ENCODE measurements around the gene SMAD5.

SMAD5 gene

GRCh38 chr5:136203303-136203922 lies 70.8 kb downstream of the SMAD5 start:
- H3K79me2 ChIP-seq, result no peaks in the 10 kb centered on the region
- H3K27me3 ChIP-seq (ENCODE audit: control insufficient read depth, insufficient read depth, low read length), result no peaks in the 10 kb centered on the region
- H3K4me2 ChIP-seq (ENCODE audit: low read length), result no peak overlapping the region
- H3K4me3 ChIP-seq (ENCODE audit: low read depth, low read length), result no peak overlapping the region
- TF ChIP-seq CTCF (IDR thresholded peaks at IDR 0.05), result no peak
- no peaks in the 10 kb centered on the region for H3K4me1 ChIP-seq
- H3K27ac ChIP-seq, result no peak overlapping the region
- no peaks in the 10 kb centered on the region for H3K9me3 ChIP-seq (ENCODE audit: control insufficient read depth, low read length)
- no peak overlapping the region for H3K9ac ChIP-seq
- no peaks in the 10 kb centered on the region for H3K36me3 ChIP-seq (ENCODE audit: control insufficient read depth, insufficient read depth, low read length)
- no peak overlapping the region for H2AFZ ChIP-seq

- TF ChIP-seq CTCF (IDR thresholded peaks at IDR 0.05), result no peak
- H3K9ac ChIP-seq, result no peak overlapping the region
- no peak overlapping the region for H3K4me2 ChIP-seq (ENCODE audit: low read length)
- H3K4me3 ChIP-seq (ENCODE audit: low read depth, low read length), result no peak overlapping the region
- no peaks in the 10 kb centered on the region for H3K36me3 ChIP-seq (ENCODE audit: control insufficient read depth, insufficient read depth, low read length)
- no peak overlapping the region for H3K27ac ChIP-seq
- no peak overlapping the region for H2AFZ ChIP-seq
- no peaks in the 10 kb centered on the region for H3K79me2 ChIP-seq
- H3K9me3 ChIP-seq (ENCODE audit: control insufficient read depth, low read length), result no peaks in the 10 kb centered on the region
- no peaks in the 10 kb centered on the region for H3K27me3 ChIP-seq (ENCODE audit: control insufficient read depth, insufficient read depth, low read length)
- no peaks in the 10 kb centered on the region for H3K4me1 ChIP-seq
Observed at GRCh38 chr5:136205061-136205702, 72.5 kb downstream of the SMAD5 start.

- no peak overlapping the region for H3K4me3 ChIP-seq (ENCODE audit: low read depth, low read length)
- H3K4me2 ChIP-seq (ENCODE audit: low read length), result no peak overlapping the region
- no peak for TF ChIP-seq CTCF (IDR thresholded peaks at IDR 0.05)
- no peaks in the 10 kb centered on the region for H3K79me2 ChIP-seq
- no peaks in the 10 kb centered on the region for H3K9me3 ChIP-seq (ENCODE audit: control insufficient read depth, low read length)
- H3K36me3 ChIP-seq (ENCODE audit: control insufficient read depth, insufficient read depth, low read length), result no peaks in the 10 kb centered on the region
- H3K27me3 ChIP-seq (ENCODE audit: control insufficient read depth, insufficient read depth, low read length), result no peaks in the 10 kb centered on the region
- no peaks in the 10 kb centered on the region for H3K4me1 ChIP-seq
- H2AFZ ChIP-seq, result no peak overlapping the region
- H3K9ac ChIP-seq, result no peak overlapping the region
- H3K27ac ChIP-seq, result no peak overlapping the region
Observed at GRCh38 chr5:136205941-136206340, 73.3 kb downstream of the SMAD5 start.

- no peak overlapping the region for H2AFZ ChIP-seq
- H3K27ac ChIP-seq, result no peak overlapping the region
- H3K36me3 ChIP-seq (ENCODE audit: control insufficient read depth, insufficient read depth, low read length), result no peaks in the 10 kb centered on the region
- no peak for TF ChIP-seq CTCF (IDR thresholded peaks at IDR 0.05)
- no peak overlapping the region for H3K4me3 ChIP-seq (ENCODE audit: low read depth, low read length)
- H3K4me1 ChIP-seq, result no peaks in the 10 kb centered on the region
- no peak overlapping the region for H3K4me2 ChIP-seq (ENCODE audit: low read length)
- H3K9ac ChIP-seq, result no peak overlapping the region
- H3K79me2 ChIP-seq, result no peaks in the 10 kb centered on the region
- H3K9me3 ChIP-seq (ENCODE audit: control insufficient read depth, low read length), result no peaks in the 10 kb centered on the region
- H3K27me3 ChIP-seq (ENCODE audit: control insufficient read depth, insufficient read depth, low read length), result no peaks in the 10 kb centered on the region
Observed at GRCh38 chr5:136206361-136206760, 73.7 kb downstream of the SMAD5 start.

- Histone ChIP-seq H3K27ac (no peak overlapping the region), H2AFZ (no peak overlapping the region)
- no peak for TF ChIP-seq CTCF (IDR thresholded peaks at IDR 0.05)
Observed at GRCh38 chr5:136207631-136208030, 75.0 kb downstream of the SMAD5 start.

More at GRCh38 chr5:136207631-136208030, 75.0 kb downstream of the SMAD5 start:
- Histone ChIP-seq H3K9ac (no peak overlapping the region), H3K79me2 (no peaks in the 10 kb centered on the region), H3K4me2 (ENCODE audit: low read length) (no peak overlapping the region), H3K27me3 (ENCODE audit: control insufficient read depth, insufficient read depth, low read length) (no peaks in the 10 kb centered on the region), H3K4me3 (ENCODE audit: low read depth, low read length) (no peak overlapping the region), H3K9me3 (ENCODE audit: control insufficient read depth, low read length) (no peaks in the 10 kb centered on the region), H3K4me1 (no peaks in the 10 kb centered on the region), H3K36me3 (ENCODE audit: control insufficient read depth, insufficient read depth, low read length) (no peaks in the 10 kb centered on the region)

Measured in parathyroid adenoma (tissue), 2 donors.